Epithelial cell of prostate (primary cell): ENCODE data around the gene APBA2.

Source experiments
- DNase-seq: peaks from one replicate; pipeline ENCODE4 v3.0.0-alpha.2; 2011; ENCODE audit warnings: low read depth, low spot score
- H3K27ac ChIP-seq: fragments of 450-650 bp; 2 replicates; pipeline ENCODE4 v1.5.1; 2017; ENCODE audit warnings: mild to moderate bottlenecking

Gene APBA2

DNA sequence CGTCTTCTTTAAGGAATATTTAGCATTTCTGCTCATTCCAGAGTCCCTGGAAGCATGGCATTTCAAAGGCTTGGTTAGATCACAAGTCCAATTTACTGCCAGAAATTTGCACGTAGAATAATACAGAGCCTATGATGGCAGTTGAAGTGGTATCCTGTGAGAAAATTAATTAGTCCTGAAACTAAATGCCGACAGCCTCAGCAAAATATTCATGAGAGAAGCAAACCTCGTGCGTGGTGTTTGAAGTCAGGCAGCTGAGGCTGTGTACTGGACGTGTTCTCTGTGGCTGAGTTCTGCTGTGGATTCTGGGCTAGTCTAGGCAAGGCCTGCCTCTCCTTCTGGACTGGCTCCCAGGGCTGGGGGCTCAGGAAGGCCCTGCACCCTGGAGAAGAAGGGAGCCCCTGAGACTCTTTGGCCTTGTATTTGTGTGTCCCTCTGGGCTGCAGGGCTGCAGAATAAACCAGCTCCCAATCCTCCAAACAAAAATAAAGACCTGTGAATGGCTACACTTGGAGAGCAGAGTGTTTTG is 106.6 kb downstream of the APBA2 start:
- no peak overlapping the region for H3K27ac ChIP-seq
- no peak for DNase-seq

DNA sequence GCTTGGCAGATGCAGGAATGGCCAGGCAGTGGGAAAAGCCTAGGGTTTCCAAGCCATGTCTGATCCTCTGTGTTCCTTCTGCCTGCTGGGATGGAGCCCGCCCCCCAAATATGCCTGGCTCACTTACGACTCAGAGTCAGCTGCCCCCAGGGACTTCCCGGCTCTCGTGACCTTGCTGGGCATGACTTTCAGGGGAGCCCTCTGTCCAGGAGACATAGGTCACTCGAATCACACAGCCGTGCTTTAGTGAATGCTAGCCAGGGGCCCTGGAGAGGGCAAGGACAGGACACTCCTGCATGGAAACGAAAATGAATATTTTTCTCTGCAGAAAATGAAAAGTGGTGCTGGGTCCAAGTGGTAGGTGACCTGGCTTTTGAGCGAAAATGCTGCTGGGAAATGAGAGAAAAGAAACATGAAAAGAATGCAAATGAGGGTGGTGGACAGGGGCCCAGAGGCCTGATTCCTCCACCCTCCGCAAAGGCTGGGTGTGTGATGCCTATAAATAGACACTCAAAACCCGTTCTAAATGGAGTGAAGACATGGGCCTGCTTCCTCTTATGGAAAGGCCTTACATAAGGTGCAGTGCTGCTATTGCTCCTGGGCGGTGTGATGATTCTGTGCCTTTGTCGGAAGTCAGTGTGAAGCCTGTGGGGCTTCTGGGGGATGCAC is 107.4 kb downstream of the APBA2 start:
- H3K27ac ChIP-seq: no peak overlapping the region
- no peak for DNase-seq

- H3K27ac ChIP-seq: no peak overlapping the region
- DNase-seq: no peak
Measured at GRCh38 chr15:28993720-28994053, 107.9 kb downstream of the APBA2 start.

- no peak overlapping the region for H3K27ac ChIP-seq
- DNase-seq: no peak
Measured at GRCh38 chr15:28994142-28994830, 108.5 kb downstream of the APBA2 start.

DNA sequence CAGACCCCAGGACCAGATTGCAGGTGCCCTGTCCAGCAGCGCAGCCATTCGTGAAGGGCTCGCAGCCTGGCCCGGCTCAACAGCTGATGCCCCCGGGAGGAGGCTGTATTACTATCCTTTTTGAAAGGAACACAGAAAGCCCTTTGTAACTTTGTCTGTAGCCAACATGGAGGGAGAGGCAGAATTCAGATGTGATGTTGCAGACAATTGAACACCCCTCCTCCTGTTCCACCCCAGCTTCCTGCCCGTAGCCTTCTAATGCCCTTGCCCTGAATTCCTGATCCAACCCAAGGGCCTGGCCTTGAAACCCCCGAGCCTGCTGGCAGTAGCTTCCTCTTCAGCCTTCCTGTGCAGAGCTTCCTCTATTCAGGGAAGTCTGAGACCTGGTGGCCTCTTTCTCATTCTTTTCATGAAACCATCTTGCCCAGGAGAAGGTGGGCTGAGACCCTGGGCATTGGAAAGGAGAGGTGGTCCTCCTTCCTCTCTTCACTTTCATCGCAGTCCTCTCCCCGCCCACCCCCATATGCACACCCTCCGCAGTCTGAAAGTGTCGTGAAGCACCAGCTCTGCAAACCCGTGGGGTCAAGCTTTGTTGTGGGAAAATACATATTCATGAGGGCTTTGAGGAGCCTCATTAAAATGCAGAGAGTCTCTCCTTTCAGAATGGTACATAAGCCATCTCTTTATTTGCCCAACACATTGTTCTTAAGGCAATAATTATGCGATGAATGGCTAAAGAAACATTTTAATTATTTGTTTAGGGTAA is 109.2 kb downstream of the APBA2 start:
- DNase-seq: no peak
- no peak overlapping the region for H3K27ac ChIP-seq

- no peak for DNase-seq
- H3K27ac ChIP-seq: no peak overlapping the region
Measured at GRCh38 chr15:28995705-28996104, 109.9 kb downstream of the APBA2 start.

GRCh38 chr15:28996289-28996688 is 110.5 kb downstream of the APBA2 start:
- DNase-seq: no peak
- no peak overlapping the region for H3K27ac ChIP-seq

GRCh38 chr15:28996953-28997352 is 111.2 kb downstream of the APBA2 start:
- DNase-seq: no peak
- H3K27ac ChIP-seq: no peak overlapping the region

DNA sequence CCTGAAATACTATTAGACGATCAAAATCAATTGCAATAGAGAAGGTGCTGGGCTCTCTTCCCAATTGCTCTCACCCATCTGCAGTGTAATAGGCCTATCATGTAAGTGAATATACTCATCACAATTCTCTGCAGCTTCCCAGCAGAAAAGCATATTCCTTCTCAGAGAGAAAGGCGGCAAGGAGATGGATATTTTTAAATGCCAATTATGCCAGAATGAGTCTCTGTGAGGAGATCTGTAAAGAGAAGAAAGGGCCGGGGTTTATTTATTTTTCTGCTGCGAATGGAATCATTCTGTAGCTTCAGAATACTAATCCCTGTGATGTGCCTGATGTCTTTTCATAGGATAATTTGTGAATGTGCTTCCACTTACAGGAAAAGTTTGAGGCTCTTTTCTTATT is 112.0 kb downstream of the APBA2 start:
- no peak for DNase-seq

GRCh38 chr15:28998511-28998910 is 112.7 kb downstream of the APBA2 start:
- no peak overlapping the region for H3K27ac ChIP-seq
- DNase-seq: no peak

More for the DNA sequence above, 112.0 kb downstream of the APBA2 start:
- H3K27ac ChIP-seq: no peak overlapping the region

DNA sequence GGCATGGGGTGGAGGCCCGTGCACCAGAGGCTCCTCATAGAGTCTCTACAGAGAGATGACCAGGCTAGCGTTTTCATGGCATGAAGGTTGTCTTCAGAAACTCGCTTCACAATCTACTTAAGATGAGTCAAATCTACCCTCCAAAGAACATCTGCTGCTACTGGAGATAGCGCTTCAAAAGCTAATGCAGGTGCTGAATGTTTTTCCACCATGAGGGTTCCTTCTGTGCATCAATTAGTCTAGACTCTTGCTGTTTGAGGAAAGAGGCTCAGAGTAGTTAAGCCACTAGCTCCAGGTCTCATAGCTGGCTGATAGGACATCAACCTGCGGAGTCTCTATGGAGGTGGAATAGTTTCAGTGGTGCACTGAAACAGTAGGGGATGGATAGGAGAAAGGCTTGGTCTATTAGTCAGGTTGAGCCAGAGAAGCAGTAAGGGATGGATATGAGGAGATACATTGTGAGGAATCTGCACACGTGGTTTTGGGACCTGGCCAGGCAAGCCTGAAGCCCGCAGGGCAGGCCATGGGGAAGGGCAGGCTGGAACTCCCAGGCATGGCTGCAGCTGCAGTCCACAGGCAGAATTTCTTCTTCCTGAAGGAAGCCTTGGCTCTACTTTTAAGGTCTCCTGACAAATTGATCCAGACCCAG is 117.5 kb downstream of the APBA2 start:
- DNase-seq: no peak
- H3K27ac ChIP-seq: no peak overlapping the region

- DNase-seq: no peak
- H3K27ac ChIP-seq: no peak overlapping the region
Measured at GRCh38 chr15:29003840-29004233, 118.1 kb downstream of the APBA2 start.

DNA sequence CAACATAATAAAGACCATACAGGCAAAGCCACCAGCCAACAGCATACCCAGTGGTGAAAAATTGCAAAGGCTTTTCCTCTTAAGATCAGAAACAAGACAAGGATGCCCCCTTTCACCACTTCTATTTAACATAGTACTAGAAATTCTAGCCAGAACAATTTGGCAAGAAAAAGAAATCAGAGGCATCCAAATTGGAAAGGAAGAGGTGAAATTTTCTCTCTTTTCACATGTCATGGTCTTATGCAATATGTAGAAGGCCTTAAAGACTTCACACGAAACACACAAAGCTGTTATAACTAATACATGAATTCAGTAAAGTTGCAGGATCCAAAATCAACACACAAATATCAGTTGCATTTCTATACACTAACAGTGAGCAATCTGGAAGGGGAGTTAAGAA is 120.2 kb downstream of the APBA2 start:
- no peak overlapping the region for H3K27ac ChIP-seq
- DNase-seq: no peak

GRCh38 chr15:29008846-29009245 is 123.1 kb downstream of the APBA2 start:
- no peak for DNase-seq
- no peak overlapping the region for H3K27ac ChIP-seq

- no peak overlapping the region for H3K27ac ChIP-seq
- no peak for DNase-seq
Measured at GRCh38 chr15:29012097-29012496, 126.3 kb downstream of the APBA2 start.

DNA sequence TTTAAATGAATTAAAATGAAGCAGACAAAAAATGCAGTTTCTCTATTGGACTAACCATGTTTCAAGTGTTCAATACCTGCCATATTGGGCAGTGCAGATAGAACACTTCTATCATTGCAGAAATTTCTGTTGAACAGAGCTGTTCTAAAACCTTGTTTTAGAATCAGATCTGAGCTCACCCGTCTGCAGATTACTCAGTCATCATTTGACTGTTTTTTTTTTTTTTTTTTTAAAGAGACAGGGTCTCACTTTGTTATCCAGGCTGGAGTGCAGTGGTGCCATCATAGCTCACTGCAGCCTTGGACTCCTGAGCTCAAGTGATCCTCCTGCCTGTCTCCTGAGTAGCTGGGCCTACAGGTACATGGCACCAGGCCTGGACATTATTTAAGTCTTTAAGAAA is 128.7 kb downstream of the APBA2 start:
- no peak overlapping the region for H3K27ac ChIP-seq
- no peak for DNase-seq

GRCh38 chr15:29016518-29016917 is 130.7 kb downstream of the APBA2 start:
- DNase-seq: no peak
- no peak overlapping the region for H3K27ac ChIP-seq

DNA sequence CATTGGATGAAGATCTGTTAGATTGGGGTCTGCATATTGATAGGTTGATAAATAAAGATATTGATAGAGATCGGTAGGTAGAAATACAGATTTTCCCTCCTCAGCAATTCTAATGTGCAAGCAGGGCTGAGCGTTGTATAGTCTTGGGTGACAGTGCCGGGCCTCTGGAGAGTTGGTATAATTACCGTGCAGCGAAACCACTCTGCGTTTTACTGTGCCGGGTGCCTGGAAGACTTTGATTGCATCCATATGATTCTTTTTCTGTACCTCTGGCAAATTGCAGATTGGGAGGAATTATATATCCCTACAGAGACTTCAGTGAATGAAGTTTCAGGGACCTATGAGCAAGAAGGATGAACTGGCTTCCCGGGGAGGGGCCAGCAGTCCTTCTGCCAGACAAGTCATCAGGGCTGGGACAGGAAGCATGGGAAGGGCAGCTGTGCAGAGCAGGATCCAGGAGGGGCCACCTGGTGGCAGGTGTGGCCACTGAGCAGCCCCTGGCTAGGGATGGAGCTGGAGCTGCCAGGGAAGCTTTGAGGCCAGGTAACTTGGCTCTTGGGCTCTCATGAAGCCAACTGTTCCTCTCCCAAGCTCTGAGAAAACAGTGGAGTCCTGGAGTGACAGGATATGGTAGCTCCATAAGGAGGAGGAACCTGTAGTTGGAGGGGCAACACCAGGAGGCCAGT is 132.5 kb downstream of the APBA2 start:
- DNase-seq: no peak
- no peak overlapping the region for H3K27ac ChIP-seq

- DNase-seq: no peak
- no peak overlapping the region for H3K27ac ChIP-seq
Measured at GRCh38 chr15:29018995-29019976, 133.5 kb downstream of the APBA2 start.
